Measurements from ENCODE around the gene CLIC5.

CLIC5 gene

GRCh38 chr6:46044881-46045617, 29.4 kb upstream of the CLIC5 start:
- Histone ChIP-seq H3K27me3 (no peaks in the 10 kb centered on the region), H3K9me3 (no peaks in the 10 kb centered on the region), H3K4me1 (peaks cover 0 to 11% (median 8%) of the 10 kb centered on the region in 4 donors), H3K4me3 (no peak overlapping the region), H3K36me3 (no peaks in the 10 kb centered on the region), H3K27ac (peak overlapping the region; percentile 31 to 52)
- TF ChIP-seq CTCF (IDR thresholded peaks at IDR 0.05): no peak
- intact Hi-C loops (cut with DNase I; ENCODE audit: low total_unique reads): no loop called here
- peak; percentile 81 to 84 for DNase-seq

- H3K4me1 ChIP-seq: peaks cover 0 to 11% (median 8%) of the 10 kb centered on the region in 4 donors
- intact Hi-C loops (cut with DNase I; ENCODE audit: low total_unique reads): no loop called here
- peak; percentile 37 to 39 for TF ChIP-seq CTCF (IDR thresholded peaks at IDR 0.05)
Measured at GRCh38 chr6:46042355-46042999, 26.8 kb upstream of the CLIC5 start.

GRCh38 chr6:46040288-46040687, 24.6 kb upstream of the CLIC5 start:
- Histone ChIP-seq H3K36me3 (no peaks in the 10 kb centered on the region), H3K9me3 (no peaks in the 10 kb centered on the region), H3K27ac (no peak overlapping the region), H3K4me1 (peaks cover 0 to 11% (median 8%) of the 10 kb centered on the region in 4 donors), H3K27me3 (no peaks in the 10 kb centered on the region), H3K4me3 (no peak overlapping the region)
- intact Hi-C loops (cut with DNase I; ENCODE audit: low total_unique reads): no loop called here
- no peak for TF ChIP-seq CTCF (IDR thresholded peaks at IDR 0.05)
- no peak for DNase-seq

More at GRCh38 chr6:46042355-46042999, 26.8 kb upstream of the CLIC5 start:
- Histone ChIP-seq H3K9me3 (no peaks in the 10 kb centered on the region), H3K4me3 (no peak overlapping the region), H3K27me3 (no peaks in the 10 kb centered on the region), H3K27ac (no peak overlapping the region), H3K36me3 (no peaks in the 10 kb centered on the region)
- no peak for DNase-seq

- Histone ChIP-seq H3K27me3 (no peaks in the 10 kb centered on the region), H3K27ac (no peak overlapping the region), H3K9me3 (no peaks in the 10 kb centered on the region), H3K4me1 (peaks cover 0 to 6% (median 4%) of the 10 kb centered on the region in 4 donors), H3K4me3 (no peak overlapping the region), H3K36me3 (no peaks in the 10 kb centered on the region)
- intact Hi-C loops (cut with DNase I; ENCODE audit: low total_unique reads): no loop called here
- no peak for DNase-seq
- no peak for TF ChIP-seq CTCF (IDR thresholded peaks at IDR 0.05)
Measured at GRCh38 chr6:46039646-46040045, 24.0 kb upstream of the CLIC5 start.

GRCh38 chr6:46036911-46037310, 21.3 kb upstream of the CLIC5 start:
- Histone ChIP-seq H3K27ac (no peak overlapping the region), H3K36me3 (no peaks in the 10 kb centered on the region), H3K9me3 (no peaks in the 10 kb centered on the region), H3K4me1 (no peaks in the 10 kb centered on the region), H3K27me3 (no peaks in the 10 kb centered on the region), H3K4me3 (no peak overlapping the region)
- intact Hi-C loops (cut with DNase I; ENCODE audit: low total_unique reads): no loop called here
- no peak for TF ChIP-seq CTCF (IDR thresholded peaks at IDR 0.05)
- DNase-seq: no peak

Measured in tibial artery (tissue), 4 donors.